Measurements from ENCODE around the gene CKLF. TPM values are rescaled to one million over a fixed set of nuclear protein-coding genes. Genes with fewer than 3 reads are reported as not detected.

CKLF gene
- polyA plus RNA-seq, 3 donors, result 285 to 430 (median 374) TPM

- no peak overlapping the region for H3K4me2 ChIP-seq (replicated peaks; ENCODE audit: extremely low read depth, low read length, poor library complexity, severe bottlenecking)
- H3K4me1 Mint-ChIP-seq, result peaks cover 18% of the 10 kb centered on the region
- H3K27me3 Mint-ChIP-seq (ENCODE audit: low read depth in 3 of 3), result peaks cover 0 to 2% (median 0%) of the 10 kb centered on the region in 3 donors
- intact Hi-C loops (cut with micrococcal nuclease), result no loop called here
- H3K9me3 Mint-ChIP-seq, result no peaks in the 10 kb centered on the region
- H3K9me3 ChIP-seq (replicated peaks in 1 of 2; ENCODE audit: control insufficient read depth in 1 of 2, insufficient read depth in 1 of 2, low read length in 2 of 2), result no peaks in the 10 kb centered on the region
- H3K9ac ChIP-seq (ENCODE audit: insufficient read depth, low read length, poor library complexity, severe bottlenecking), result no peak overlapping the region
- 100% methylated on average over 2 of the region's 4 CpGs for WGBS (ENCODE audit: insufficient coverage)
- no peak overlapping the region for H3K27ac ChIP-seq (ENCODE audit: low read depth in 1 of 2, low read length in 2 of 2)
- no peaks in the 10 kb centered on the region for H3K27me3 ChIP-seq (ENCODE audit: control insufficient read depth in 2 of 2, insufficient read depth in 2 of 2, low read length in 2 of 2)
- peak overlapping the region in 1 of 7 donors; percentile 2 for H3K27ac Mint-ChIP-seq
- DNase-seq, result no peak
- TF ChIP-seq, protein P1, sequence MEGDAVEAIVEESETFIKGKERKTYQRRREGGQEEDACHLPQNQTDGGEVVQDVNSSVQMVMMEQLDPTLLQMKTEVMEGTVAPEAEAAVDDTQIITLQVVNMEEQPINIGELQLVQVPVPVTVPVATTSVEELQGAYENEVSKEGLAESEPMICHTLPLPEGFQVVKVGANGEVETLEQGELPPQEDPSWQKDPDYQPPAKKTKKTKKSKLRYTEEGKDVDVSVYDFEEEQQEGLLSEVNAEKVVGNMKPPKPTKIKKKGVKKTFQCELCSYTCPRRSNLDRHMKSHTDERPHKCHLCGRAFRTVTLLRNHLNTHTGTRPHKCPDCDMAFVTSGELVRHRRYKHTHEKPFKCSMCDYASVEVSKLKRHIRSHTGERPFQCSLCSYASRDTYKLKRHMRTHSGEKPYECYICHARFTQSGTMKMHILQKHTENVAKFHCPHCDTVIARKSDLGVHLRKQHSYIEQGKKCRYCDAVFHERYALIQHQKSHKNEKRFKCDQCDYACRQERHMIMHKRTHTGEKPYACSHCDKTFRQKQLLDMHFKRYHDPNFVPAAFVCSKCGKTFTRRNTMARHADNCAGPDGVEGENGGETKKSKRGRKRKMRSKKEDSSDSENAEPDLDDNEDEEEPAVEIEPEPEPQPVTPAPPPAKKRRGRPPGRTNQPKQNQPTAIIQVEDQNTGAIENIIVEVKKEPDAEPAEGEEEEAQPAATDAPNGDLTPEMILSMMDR (IDR thresholded peaks at IDR 0.05), result no peak
- H4K20me1 ChIP-seq (ENCODE audit: insufficient read depth, low read length), result no peaks in the 10 kb centered on the region
- no peak overlapping the region for H2AFZ ChIP-seq (ENCODE audit: insufficient read depth, low read depth, low read length, poor library complexity, severe bottlenecking)
- peaks cover 52 to 89% of the 10 kb centered on the region in 2 donors for H3K36me3 ChIP-seq (replicated peaks in 1 of 2; ENCODE audit: control insufficient read depth in 1 of 2, insufficient read depth in 2 of 2, low read length in 2 of 2)
- H3K79me2 ChIP-seq (ENCODE audit: insufficient read depth, low read length), result no peaks in the 10 kb centered on the region
- peaks cover 83 to 92% of the 10 kb centered on the region in 2 donors for H3K36me3 Mint-ChIP-seq
- no peak overlapping the region for H3K4me3 ChIP-seq (replicated peaks in 1 of 3; ENCODE audit: low read depth in 2 of 3, low read length in 3 of 3)
- H3K4me1 ChIP-seq (ENCODE audit: control insufficient read depth in 1 of 2, insufficient read depth in 2 of 2, low read length in 2 of 2), result peaks cover 0 to 3% of the 10 kb centered on the region in 2 donors
- no peak overlapping the region for H3K4me3 Mint-ChIP-seq
These were observed 15.9 kb upstream of the CKLF start for GRCh38 chr16:66536525-66536924.

DNA sequence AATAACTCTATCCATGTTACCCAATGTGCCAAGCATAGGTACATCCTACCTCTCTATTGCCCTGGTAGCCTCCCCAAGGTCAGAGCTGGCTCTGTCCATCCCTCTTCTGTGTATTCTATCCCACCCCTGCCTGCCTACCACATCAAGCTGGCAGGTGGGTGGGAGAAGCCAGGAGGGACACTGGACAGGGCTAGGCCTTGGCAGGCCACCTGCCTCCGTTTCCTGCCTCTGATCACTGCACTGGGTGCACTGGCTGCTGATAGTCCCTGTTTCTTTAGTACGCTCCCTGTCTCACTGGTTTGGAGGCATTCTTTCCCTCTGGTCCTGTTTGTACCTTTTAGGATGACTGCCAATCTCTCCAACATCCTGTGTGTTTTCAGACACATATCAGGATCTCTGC, 15.1 kb upstream of the CKLF start:
- H2AFZ ChIP-seq (ENCODE audit: insufficient read depth, low read depth, low read length, poor library complexity, severe bottlenecking), result no peak overlapping the region
- H3K27me3 Mint-ChIP-seq (ENCODE audit: low read depth in 3 of 3), result peaks cover 0 to 2% (median 0%) of the 10 kb centered on the region in 3 donors
- H3K9ac ChIP-seq (ENCODE audit: insufficient read depth, low read length, poor library complexity, severe bottlenecking), result no peak overlapping the region
- no peak overlapping the region for H3K4me3 Mint-ChIP-seq
- peaks cover 0 to 3% of the 10 kb centered on the region in 2 donors for H3K4me1 ChIP-seq (ENCODE audit: control insufficient read depth in 1 of 2, insufficient read depth in 2 of 2, low read length in 2 of 2)
- peaks cover 84 to 92% of the 10 kb centered on the region in 2 donors for H3K36me3 Mint-ChIP-seq
- H3K4me2 ChIP-seq (replicated peaks; ENCODE audit: extremely low read depth, low read length, poor library complexity, severe bottlenecking), result no peak overlapping the region
- H3K27ac Mint-ChIP-seq, result peak overlapping the region in 2 of 7 donors; percentile 2 to 44
- no peak for DNase-seq
- intact Hi-C loops (cut with micrococcal nuclease), result no loop called here
- H3K36me3 ChIP-seq (replicated peaks in 1 of 2; ENCODE audit: control insufficient read depth in 1 of 2, insufficient read depth in 2 of 2, low read length in 2 of 2), result peaks cover 52 to 89% of the 10 kb centered on the region in 2 donors
- no peak overlapping the region for H3K4me3 ChIP-seq (replicated peaks in 1 of 3; ENCODE audit: low read depth in 2 of 3, low read length in 3 of 3)
- H3K27ac ChIP-seq (ENCODE audit: low read depth in 1 of 2, low read length in 2 of 2), result no peak overlapping the region
- H4K20me1 ChIP-seq (ENCODE audit: insufficient read depth, low read length), result no peaks in the 10 kb centered on the region
- H3K9me3 ChIP-seq (replicated peaks in 1 of 2; ENCODE audit: control insufficient read depth in 1 of 2, insufficient read depth in 1 of 2, low read length in 2 of 2), result no peaks in the 10 kb centered on the region
- TF ChIP-seq, protein P1 (IDR thresholded peaks at IDR 0.05), result no peak
- no peaks in the 10 kb centered on the region for H3K79me2 ChIP-seq (ENCODE audit: insufficient read depth, low read length)
- H3K27me3 ChIP-seq (ENCODE audit: control insufficient read depth in 2 of 2, insufficient read depth in 2 of 2, low read length in 2 of 2), result no peaks in the 10 kb centered on the region
- peaks cover 18% of the 10 kb centered on the region for H3K4me1 Mint-ChIP-seq
- H3K9me3 Mint-ChIP-seq, result no peaks in the 10 kb centered on the region
- 97% methylated on average over 2 of the region's 2 CpGs for WGBS (ENCODE audit: insufficient coverage)

Data from CD14-positive monocyte (primary cell).